Neural progenitor cell (in vitro differentiated cells): ENCODE measurements around the gene ATP10D. TPM values are rescaled to one million over a fixed set of nuclear protein-coding genes. Genes with fewer than 3 reads are reported as not detected.

Experiments used
- DNase-seq: peaks from one replicate; pipeline ENCODE4 v3.0.0-alpha.2; 2016; ENCODE audit warnings: low spot score
- H2AFZ ChIP-seq: fragments of 200-600 bp; sonication (generic); replicated peaks from 2 replicates; pipeline ENCODE4 v1.6.1; 2016; ENCODE audit warnings: antibody characterized with exemption
- H3F3A ChIP-seq: fragments of 200-600 bp; sonication (generic); 2 replicates; pipeline ENCODE4 v1.6.1; 2016; ENCODE audit warnings: antibody characterized with exemption, low read depth
- H3K27ac ChIP-seq: fragments of 200-600 bp; sonication (generic); 2 replicates; pipeline ENCODE4 v1.5.1; 2016; ENCODE audit warnings: mild to moderate bottlenecking
- H3K27me3 ChIP-seq: fragments of 200-600 bp; sonication (generic); 2 replicates; pipeline ENCODE4 v1.6.1; 2016; ENCODE audit warnings: mild to moderate bottlenecking, moderate library complexity
- H3K36me3 ChIP-seq: fragments of 200-600 bp; sonication (generic); 2 replicates; pipeline ENCODE4 v1.5.1; 2016
- H3K4me1 ChIP-seq: fragments of 200-600 bp; sonication (generic); 2 replicates; pipeline ENCODE4 v1.6.1; 2016; ENCODE audit warnings: mixed run types
- H3K4me2 ChIP-seq: fragments of 200-600 bp; sonication (generic); 2 replicates; pipeline ENCODE4 v1.6.1; 2016
- H3K4me3 ChIP-seq: fragments of 200-600 bp; sonication (generic); 2 replicates; pipeline ENCODE4 v1.5.1; 2016
- H3K79me2 ChIP-seq: fragments of 200-600 bp; sonication (generic); 2 replicates; pipeline ENCODE4 v1.6.1; 2016; ENCODE audit warnings: low read depth
- H3K9ac ChIP-seq: fragments of 200-600 bp; sonication (generic); 2 replicates; pipeline ENCODE4 v1.6.1; 2016
- H3K9me3 ChIP-seq: fragments of 200-600 bp; sonication (generic); 2 replicates; pipeline ENCODE4 v1.5.1; 2016; ENCODE audit warnings: low read depth
- H4K20me1 ChIP-seq: fragments of 200-600 bp; sonication (generic); 2 replicates; pipeline ENCODE4 v1.6.1; 2016; ENCODE audit warnings: low read depth
- H3K27ac Mint-ChIP-seq: 3 replicates; pipeline ENCODE4 v1.8.0; 2021; ENCODE audit warnings: mixed read lengths
- H3K27me3 Mint-ChIP-seq: 2 replicates; pipeline ENCODE4 v1.8.0; 2022; ENCODE audit warnings: low read depth, mild to moderate bottlenecking, inconsistent platforms, moderate library complexity, mixed read lengths; ENCODE audit not compliant: insufficient read depth
- H3K36me3 Mint-ChIP-seq: 3 replicates; pipeline ENCODE4 v1.8.0; 2021; ENCODE audit warnings: mixed read lengths
- H3K4me1 Mint-ChIP-seq: 3 replicates; pipeline ENCODE4 v1.8.0; 2021; ENCODE audit warnings: mixed read lengths
- H3K4me3 Mint-ChIP-seq: 3 replicates; pipeline ENCODE4 v1.8.0; 2021; ENCODE audit warnings: mild to moderate bottlenecking, moderate library complexity, mixed read lengths
- H3K9me3 Mint-ChIP-seq: 3 replicates; pipeline ENCODE4 v1.8.0; 2020; ENCODE audit warnings: mixed read lengths
- EZH2 ChIP-seq: fragments of 200-600 bp; sonication (generic); IDR thresholded peaks from 2 replicates; pipeline ENCODE4 v1.6.1; 2017; ENCODE audit warnings: antibody characterized with exemption, mild to moderate bottlenecking, moderate library complexity
- EZH2phosphoT487 ChIP-seq: fragments of 200-600 bp; sonication (generic); IDR thresholded peaks from 2 replicates; pipeline ENCODE4 v1.6.1; 2017; ENCODE audit warnings: antibody characterized with exemption
- total RNA-seq: library from RNA; depleted of rRNA; stranded (reverse); fragments of >200 nt; gene quantifications from 2 replicates; pipeline ENCODE4 v1.2.3, GENCODE V29; 2015; ENCODE audit warnings: low replicate concordance
- TF ChIP-seq, protein P1 (sequence below): fragments of 200-600 bp; sonication (generic); IDR thresholded peaks from 2 replicates; pipeline ENCODE4 v1.5.1; 2017; ENCODE audit warnings: antibody characterized with exemption, mild to moderate bottlenecking

The ATP10D gene
- total RNA-seq, 1 donor from 2014 or later: 8.1 TPM

DNA sequence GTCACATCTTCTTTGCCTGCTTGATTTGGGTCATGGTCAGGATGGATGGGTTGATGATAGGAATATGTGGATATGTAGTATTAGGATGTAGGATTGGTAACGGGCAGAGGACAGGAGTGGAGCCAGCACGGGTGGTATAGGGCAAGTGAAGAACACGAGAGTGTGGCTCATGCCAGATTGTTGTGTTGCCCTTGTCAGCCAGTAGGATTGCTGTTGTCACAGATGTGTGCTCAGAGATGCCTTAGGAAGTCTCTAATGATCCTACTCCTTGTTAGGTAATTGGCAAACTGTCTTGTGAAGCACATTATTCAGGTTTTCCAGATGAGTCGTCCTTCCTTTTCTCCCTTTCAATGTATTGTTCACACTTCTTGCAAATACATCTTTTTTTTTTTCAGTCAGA is 5.5 kb downstream of the ATP10D start:
- DNase-seq: peak; percentile 50
- Mint-ChIP-seq H3K4me3 (no peak overlapping the region), H3K27me3 (no peaks in the 10 kb centered on the region), H3K36me3 (no peaks in the 10 kb centered on the region), H3K27ac (no peak overlapping the region), H3K9me3 (peaks cover 5% of the 10 kb centered on the region), H3K4me1 (peaks cover 11% of the 10 kb centered on the region)
- Histone ChIP-seq H2AFZ (no peak overlapping the region), H3K4me1 (peaks cover 6% of the 10 kb centered on the region), H3K4me2 (no peak overlapping the region), H3K27me3 (peaks cover 11% of the 10 kb centered on the region), H3F3A (no peaks in the 10 kb centered on the region), H3K79me2 (no peaks in the 10 kb centered on the region), H3K9ac (no peak overlapping the region), H3K4me3 (no peak overlapping the region), H3K9me3 (no peaks in the 10 kb centered on the region), H4K20me1 (no peaks in the 10 kb centered on the region), H3K27ac (no peak overlapping the region), H3K36me3 (no peaks in the 10 kb centered on the region)
- TF ChIP-seq EZH2: no peak
- TF ChIP-seq, protein P1, sequence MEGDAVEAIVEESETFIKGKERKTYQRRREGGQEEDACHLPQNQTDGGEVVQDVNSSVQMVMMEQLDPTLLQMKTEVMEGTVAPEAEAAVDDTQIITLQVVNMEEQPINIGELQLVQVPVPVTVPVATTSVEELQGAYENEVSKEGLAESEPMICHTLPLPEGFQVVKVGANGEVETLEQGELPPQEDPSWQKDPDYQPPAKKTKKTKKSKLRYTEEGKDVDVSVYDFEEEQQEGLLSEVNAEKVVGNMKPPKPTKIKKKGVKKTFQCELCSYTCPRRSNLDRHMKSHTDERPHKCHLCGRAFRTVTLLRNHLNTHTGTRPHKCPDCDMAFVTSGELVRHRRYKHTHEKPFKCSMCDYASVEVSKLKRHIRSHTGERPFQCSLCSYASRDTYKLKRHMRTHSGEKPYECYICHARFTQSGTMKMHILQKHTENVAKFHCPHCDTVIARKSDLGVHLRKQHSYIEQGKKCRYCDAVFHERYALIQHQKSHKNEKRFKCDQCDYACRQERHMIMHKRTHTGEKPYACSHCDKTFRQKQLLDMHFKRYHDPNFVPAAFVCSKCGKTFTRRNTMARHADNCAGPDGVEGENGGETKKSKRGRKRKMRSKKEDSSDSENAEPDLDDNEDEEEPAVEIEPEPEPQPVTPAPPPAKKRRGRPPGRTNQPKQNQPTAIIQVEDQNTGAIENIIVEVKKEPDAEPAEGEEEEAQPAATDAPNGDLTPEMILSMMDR: peak; percentile 54

DNA sequence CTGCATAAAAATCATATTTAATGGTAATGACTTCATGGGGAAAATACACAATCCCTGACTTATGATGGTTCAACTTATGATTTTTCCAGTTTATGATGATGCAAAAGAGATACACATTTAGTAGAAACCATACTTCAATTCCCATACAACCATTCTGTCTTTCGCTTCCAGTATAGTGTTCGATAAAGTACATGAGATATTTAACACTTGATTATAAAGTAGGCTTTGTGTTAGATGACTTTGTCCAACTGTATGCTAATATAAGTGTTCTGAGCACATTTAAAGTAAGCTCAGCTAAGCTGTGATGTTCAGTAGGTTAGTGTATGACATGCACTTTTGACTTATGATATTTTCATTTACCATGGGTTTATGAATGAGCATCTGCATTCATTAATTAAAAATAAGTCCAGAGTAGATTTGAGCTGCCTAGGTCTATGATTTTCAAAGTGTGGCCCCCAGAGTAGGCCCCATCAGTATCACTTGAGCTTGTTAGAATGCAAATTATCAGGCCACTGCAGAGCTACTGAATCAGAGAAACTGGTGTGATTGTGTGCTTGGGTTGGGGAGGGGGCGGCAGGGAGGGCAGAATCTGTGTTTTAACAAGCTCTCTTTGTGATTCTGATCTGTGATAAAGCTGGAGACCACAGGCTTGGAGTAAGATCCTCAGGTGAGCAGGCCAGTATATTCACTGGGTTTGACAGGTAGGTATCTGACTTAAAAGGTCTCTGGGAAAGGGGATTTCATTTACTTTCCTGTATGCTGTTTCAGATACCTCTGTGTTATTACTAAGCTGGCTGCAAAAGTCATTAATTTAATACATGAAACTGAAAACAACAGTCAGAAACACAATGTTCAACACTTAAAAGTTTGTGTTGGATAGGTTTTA is 8.4 kb downstream of the ATP10D start:
- peaks cover 5% of the 10 kb centered on the region for H3K9me3 Mint-ChIP-seq
- Histone ChIP-seq H2AFZ (no peak overlapping the region), H3K36me3 (no peaks in the 10 kb centered on the region), H3K27ac (no peak overlapping the region), H3K4me2 (no peak overlapping the region), H3K4me1 (no peaks in the 10 kb centered on the region), H3K27me3 (no peaks in the 10 kb centered on the region), H3K4me3 (no peak overlapping the region), H4K20me1 (no peaks in the 10 kb centered on the region), H3F3A (no peaks in the 10 kb centered on the region), H3K9ac (no peak overlapping the region), H3K79me2 (no peaks in the 10 kb centered on the region), H3K9me3 (no peaks in the 10 kb centered on the region)
- H3K36me3 Mint-ChIP-seq: no peaks in the 10 kb centered on the region
- TF ChIP-seq, protein P1: no peak
- TF ChIP-seq EZH2phosphoT487 (no peak), EZH2 (no peak)
- no peak overlapping the region for H3K27ac Mint-ChIP-seq
- H3K4me3 Mint-ChIP-seq: no peak overlapping the region
- no peaks in the 10 kb centered on the region for H3K27me3 Mint-ChIP-seq
- peaks cover 6% of the 10 kb centered on the region for H3K4me1 Mint-ChIP-seq
- no peak for DNase-seq

DNA sequence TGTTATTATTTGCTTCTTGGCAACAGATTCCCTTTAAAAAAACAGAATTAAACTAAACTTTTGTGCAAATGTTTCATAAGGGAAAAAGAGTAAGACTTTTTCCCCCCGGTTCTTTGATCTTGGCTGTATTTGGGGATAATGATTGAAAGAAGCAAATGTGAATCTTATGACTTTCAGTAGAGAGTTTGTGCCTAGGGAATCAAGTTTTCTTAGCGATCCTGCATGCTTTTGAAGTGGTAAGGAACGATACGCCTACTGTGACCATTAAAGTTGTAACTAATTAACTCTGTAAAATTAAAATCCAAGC is 9.0 kb downstream of the ATP10D start:
- Histone ChIP-seq H3F3A (no peaks in the 10 kb centered on the region), H3K4me1 (no peaks in the 10 kb centered on the region), H4K20me1 (no peaks in the 10 kb centered on the region), H3K27me3 (no peaks in the 10 kb centered on the region), H3K27ac (no peak overlapping the region), H3K9me3 (no peaks in the 10 kb centered on the region), H3K4me3 (no peak overlapping the region), H2AFZ (no peak overlapping the region), H3K9ac (no peak overlapping the region), H3K4me2 (no peak overlapping the region), H3K79me2 (no peaks in the 10 kb centered on the region), H3K36me3 (no peaks in the 10 kb centered on the region)
- TF ChIP-seq, protein P1: no peak
- TF ChIP-seq EZH2: no peak
- TF ChIP-seq EZH2phosphoT487: no peak
- Mint-ChIP-seq H3K27ac (no peak overlapping the region), H3K36me3 (no peaks in the 10 kb centered on the region), H3K4me1 (peaks cover 6% of the 10 kb centered on the region), H3K4me3 (no peak overlapping the region), H3K27me3 (no peaks in the 10 kb centered on the region), H3K9me3 (no peaks in the 10 kb centered on the region)
- DNase-seq: no peak
